Spleen (tissue), 7 donors: ENCODE data around the gene TDRD7.

Experiments
- CTCF ChIP-seq, 11 experiments: fragments of 200-600 bp in 7 of 11; fragments of 450-650 bp in 4 of 11; sonication (generic) in 4 of 11; IDR thresholded peaks in 8 of 11; conservative IDR thresholded peaks in 3 of 11; 1 replicate in 7 of 11; 2 replicates in 4 of 11; pipeline versions ENCODE4 v1.4.0 to v1.8.0; 2016 to 2021; ENCODE audit warnings: antibody characterized with exemption in 11 of 11, inconsistent platforms in 4 of 11, mild to moderate bottlenecking in 1 of 11
- POLR2A ChIP-seq, 3 donors: fragments of 450-650 bp; IDR thresholded peaks; one replicate each; pipeline ENCODE4 v1.5.1; 2017; ENCODE audit warnings: antibody characterized with exemption in 3 of 3, mild to moderate bottlenecking in 1 of 3
- donor health status: DM: no; HTN: no; CAD: no; lungs with moderate emphysema.
- donor health status: DM: no; HTN: no; CAD: no.
- donor health status: DM: no; HTN: no; CAD: no.

DNA sequence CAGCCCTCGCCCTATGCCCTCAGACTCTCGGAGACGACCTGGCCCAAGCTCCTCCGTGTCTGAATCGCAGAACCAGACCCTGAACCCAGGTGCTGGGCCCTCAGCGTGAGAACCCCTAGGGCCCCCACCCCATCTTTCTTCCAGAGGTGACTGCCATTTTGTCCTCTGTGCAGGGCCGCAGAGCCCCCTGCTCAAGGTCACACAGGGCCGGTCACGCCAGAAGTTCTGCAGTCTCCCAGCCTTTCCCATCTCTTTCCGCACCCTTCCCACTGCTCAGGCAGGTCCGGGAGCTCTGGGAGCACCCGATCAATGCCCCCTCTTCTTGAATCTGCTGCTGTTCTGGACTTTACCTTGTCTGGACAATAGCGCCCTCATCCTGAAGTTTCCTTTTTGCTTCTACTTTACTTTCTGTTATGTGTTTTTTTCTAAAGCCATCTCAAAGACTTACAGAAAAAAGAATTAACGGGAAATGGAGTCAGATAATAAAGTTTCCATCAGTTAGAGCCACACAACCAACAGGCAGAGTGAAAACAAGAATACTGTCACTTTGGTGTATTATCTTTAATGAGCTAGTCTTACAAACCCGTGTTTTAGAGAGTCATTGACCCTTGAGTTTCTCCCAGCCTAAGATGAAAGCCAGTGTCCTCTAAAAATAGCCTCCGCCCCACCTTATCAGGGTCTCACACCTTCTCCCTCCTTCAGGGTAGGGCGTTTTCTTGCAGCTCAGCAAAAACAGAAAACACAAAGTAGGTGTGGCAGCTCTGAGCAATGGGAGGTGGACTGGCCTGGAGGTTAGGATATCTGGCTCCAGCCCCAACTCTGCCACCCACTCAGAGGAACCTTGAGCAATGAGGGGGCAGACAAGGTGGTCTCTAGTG lies 91.3 kb downstream of the TDRD7 start:
- TF ChIP-seq CTCF (IDR thresholded peaks at IDR 0.05 in 8 of 11, conservative IDR thresholded peaks at IDR 0.05 in 3 of 11) (no peak), POLR2A (IDR thresholded peaks at IDR 0.05) (no peak)
